ENCODE data around the gene NPC2.
A peak's percentile ranks its signal among the peaks of the same experiment; 100 is the strongest.

The NPC2 gene

GRCh38 chr14:74521756-74522155, 28.7 kb upstream of the NPC2 start:
- H3K4me3 ChIP-seq, result no peak overlapping the region
- H4K20me1 ChIP-seq, result no peaks in the 10 kb centered on the region
- H3K9ac ChIP-seq, result no peak overlapping the region
- no peak overlapping the region for H3K4me2 ChIP-seq
- H3K27ac ChIP-seq, result no peak overlapping the region
- no peaks in the 10 kb centered on the region for H3K9me3 ChIP-seq
- H3K27me3 ChIP-seq, result no peaks in the 10 kb centered on the region
- H3K36me3 ChIP-seq, result no peaks in the 10 kb centered on the region
- H3K4me1 ChIP-seq, result peaks cover 28% of the 10 kb centered on the region
- TF ChIP-seq Cebpa-rat (IDR thresholded peaks at IDR 0.05), result no peak

DNA sequence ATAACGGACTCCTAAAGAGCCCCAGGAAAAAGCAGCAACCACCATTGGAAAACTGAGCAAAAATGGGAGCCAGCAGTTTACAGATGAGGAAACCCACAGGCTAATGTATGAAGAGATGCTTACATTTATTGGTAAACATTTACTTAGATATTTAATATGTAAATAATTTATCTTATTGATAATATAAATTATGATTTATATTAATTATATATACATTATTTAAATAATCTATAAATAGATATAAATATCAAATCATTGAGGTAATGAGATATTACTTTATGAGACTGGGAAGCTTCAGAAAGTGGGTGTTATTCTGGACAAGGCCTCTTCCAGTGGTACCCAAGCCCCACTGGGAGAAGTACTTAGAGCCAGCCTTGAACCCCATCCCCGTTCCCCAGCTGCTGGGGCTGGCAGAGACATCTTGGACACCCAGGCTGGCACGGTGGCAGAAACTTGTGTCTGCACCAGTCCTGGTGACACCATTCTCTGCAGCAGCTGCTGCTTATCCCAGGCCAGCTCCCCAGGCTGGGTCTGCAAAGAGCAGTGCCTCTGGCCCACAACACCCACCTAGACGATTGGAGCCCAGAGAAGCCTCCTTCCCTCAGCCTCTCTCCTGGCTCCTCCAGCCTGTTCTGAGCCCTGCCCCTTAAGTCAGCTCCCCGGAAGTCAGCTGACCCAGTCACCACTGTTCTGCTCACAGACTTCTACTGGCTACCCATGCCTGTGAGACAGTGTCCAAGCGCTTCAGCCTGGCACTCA, 26.4 kb upstream of the NPC2 start:
- Histone ChIP-seq H3K36me3 (no peaks in the 10 kb centered on the region), H3K9ac (no peak overlapping the region), H3K27ac (no peak overlapping the region), H3K27me3 (no peaks in the 10 kb centered on the region), H3K9me3 (no peaks in the 10 kb centered on the region), H3K4me1 (peaks cover 25% of the 10 kb centered on the region), H3K4me2 (no peak overlapping the region), H3K4me3 (no peak overlapping the region), H4K20me1 (no peaks in the 10 kb centered on the region)
- TF ChIP-seq Cebpa-rat (IDR thresholded peaks at IDR 0.05), result no peak

DNA sequence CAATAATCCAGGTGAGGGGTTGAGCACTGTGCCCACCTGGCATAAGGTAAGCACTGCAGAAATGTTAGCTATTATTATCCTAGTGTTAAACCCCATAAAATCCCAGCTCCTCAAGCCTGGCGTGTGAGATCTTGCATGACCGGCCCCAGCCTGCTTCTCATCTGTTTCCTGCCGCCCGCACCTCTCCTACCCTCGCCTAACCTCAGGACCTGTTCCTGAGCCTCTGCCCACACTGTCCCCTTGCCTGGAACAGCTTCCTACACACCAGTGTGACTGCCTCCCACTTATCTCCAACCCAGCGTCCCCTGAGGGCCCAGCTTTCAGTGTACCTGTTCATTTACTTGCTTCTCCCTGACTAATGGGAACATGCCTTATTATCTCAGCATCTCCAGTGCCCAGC, 25.1 kb upstream of the NPC2 start:
- TF ChIP-seq Cebpa-rat (IDR thresholded peaks at IDR 0.05), result no peak

GRCh38 chr14:74517731-74518130, 24.6 kb upstream of the NPC2 start:
- Histone ChIP-seq H3K4me1 (peaks cover 40% of the 10 kb centered on the region), H4K20me1 (no peaks in the 10 kb centered on the region)
- TF ChIP-seq Cebpa-rat (IDR thresholded peaks at IDR 0.05), result no peak

More for the DNA sequence above, 25.1 kb upstream of the NPC2 start:
- peak overlapping the region; percentile 27 for H3K4me2 ChIP-seq
- H3K9me3 ChIP-seq, result no peaks in the 10 kb centered on the region
- H4K20me1 ChIP-seq, result no peaks in the 10 kb centered on the region
- no peak overlapping the region for H3K27ac ChIP-seq
- H3K36me3 ChIP-seq, result no peaks in the 10 kb centered on the region
- no peak overlapping the region for H3K9ac ChIP-seq
- no peaks in the 10 kb centered on the region for H3K27me3 ChIP-seq
- H3K4me3 ChIP-seq, result no peak overlapping the region
- H3K4me1 ChIP-seq, result peaks cover 38% of the 10 kb centered on the region

DNA sequence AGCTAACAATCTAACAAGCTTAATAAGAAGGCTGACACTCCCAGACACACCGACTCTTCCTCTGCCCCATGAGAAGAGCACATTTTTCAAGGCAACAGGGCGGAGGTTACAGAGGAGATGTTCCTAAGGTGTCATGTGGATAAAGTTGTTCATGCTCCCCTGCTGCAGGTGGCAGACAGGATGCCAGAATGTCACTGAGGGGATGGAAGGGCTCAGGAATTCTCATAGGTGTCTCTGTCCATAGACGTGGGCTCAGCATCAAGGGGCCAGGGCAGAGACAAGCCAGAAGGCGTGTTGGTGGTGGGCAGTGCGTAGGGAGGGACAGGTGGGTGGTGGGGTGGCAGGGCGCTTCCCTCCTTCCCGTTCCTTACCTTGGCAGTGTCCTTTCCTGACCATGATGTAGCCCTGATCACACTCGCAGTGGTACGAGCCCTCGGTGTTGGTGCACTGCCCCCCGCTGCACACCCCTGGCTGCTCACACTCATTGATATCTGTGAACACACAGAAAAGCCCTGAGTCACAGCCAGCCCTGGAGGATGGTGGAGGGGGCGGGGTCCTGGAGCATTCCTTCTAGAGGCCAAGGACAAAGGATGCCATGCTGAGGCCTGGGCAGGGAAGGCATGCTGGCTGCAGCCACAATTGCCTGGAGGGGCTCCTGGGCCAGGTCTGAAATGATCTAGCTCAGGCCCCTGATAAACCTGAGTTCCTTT, 23.5 kb upstream of the NPC2 start:
- Histone ChIP-seq H3K36me3 (no peaks in the 10 kb centered on the region), H3K27ac (no peak overlapping the region), H4K20me1 (no peaks in the 10 kb centered on the region), H3K4me3 (no peak overlapping the region), H3K9me3 (no peaks in the 10 kb centered on the region), H3K9ac (no peak overlapping the region), H3K4me1 (peaks cover 40% of the 10 kb centered on the region), H3K27me3 (no peaks in the 10 kb centered on the region), H3K4me2 (no peak overlapping the region)
- no peak for TF ChIP-seq Cebpa-rat (IDR thresholded peaks at IDR 0.05)

More at GRCh38 chr14:74517731-74518130, 24.6 kb upstream of the NPC2 start:
- H3K9me3 ChIP-seq, result no peaks in the 10 kb centered on the region
- no peaks in the 10 kb centered on the region for H3K27me3 ChIP-seq
- peak overlapping the region; percentile 27 for H3K4me2 ChIP-seq
- no peaks in the 10 kb centered on the region for H3K36me3 ChIP-seq
- no peak overlapping the region for H3K27ac ChIP-seq
- H3K9ac ChIP-seq, result no peak overlapping the region
- no peak overlapping the region for H3K4me3 ChIP-seq

DNA sequence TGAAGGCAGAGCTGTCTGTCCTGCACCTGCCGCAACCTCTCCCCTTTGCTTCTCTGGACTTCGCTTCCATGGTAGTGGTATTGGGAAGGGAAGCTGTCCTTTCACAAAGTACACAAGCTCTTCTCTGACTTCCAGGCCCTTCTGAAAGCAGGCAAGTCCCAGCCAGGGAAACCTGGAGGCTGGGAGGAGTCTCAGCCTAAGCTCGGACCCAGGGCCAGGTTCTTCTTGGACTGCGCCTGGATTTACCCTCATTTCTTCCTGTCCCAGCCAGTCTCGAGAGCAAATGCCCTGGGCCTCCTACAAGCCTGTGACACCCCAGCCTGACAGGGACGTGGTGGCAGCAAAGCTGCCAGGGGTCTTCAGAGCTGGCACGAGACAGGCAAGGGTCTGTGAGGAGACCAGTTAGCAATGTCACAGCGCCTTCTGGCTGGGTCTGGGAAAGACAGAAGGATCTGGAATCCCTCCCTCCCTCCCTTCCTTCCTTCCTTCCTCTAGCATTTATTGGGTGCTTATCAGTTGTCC, 22.8 kb upstream of the NPC2 start:
- H4K20me1 ChIP-seq, result no peaks in the 10 kb centered on the region
- H3K4me1 ChIP-seq, result peaks cover 40% of the 10 kb centered on the region
- TF ChIP-seq Cebpa-rat (IDR thresholded peaks at IDR 0.05), result no peak
- no peaks in the 10 kb centered on the region for H3K27me3 ChIP-seq
- peak overlapping the region; percentile 77 for H3K4me2 ChIP-seq
- no peak overlapping the region for H3K27ac ChIP-seq
- no peaks in the 10 kb centered on the region for H3K36me3 ChIP-seq
- no peak overlapping the region for H3K9ac ChIP-seq
- no peaks in the 10 kb centered on the region for H3K9me3 ChIP-seq
- H3K4me3 ChIP-seq, result no peak overlapping the region

GRCh38 chr14:74514471-74514941, 21.4 kb upstream of the NPC2 start:
- no peaks in the 10 kb centered on the region for H3K9me3 ChIP-seq
- no peak for TF ChIP-seq Cebpa-rat (IDR thresholded peaks at IDR 0.05)
- H3K4me3 ChIP-seq, result 0 out of 2 replicates have a peak overlapping the region, but pooled peaks have one; percentile 3
- H3K27ac ChIP-seq, result peak overlapping the region; percentile 74
- H3K27me3 ChIP-seq, result no peaks in the 10 kb centered on the region
- H3K36me3 ChIP-seq, result no peaks in the 10 kb centered on the region
- H4K20me1 ChIP-seq, result no peaks in the 10 kb centered on the region
- peak overlapping the region; percentile 77 for H3K4me2 ChIP-seq
- peak overlapping the region; percentile 22; the same call in 1 of the 2 replicates for H3K9ac ChIP-seq
- peaks cover 44% of the 10 kb centered on the region for H3K4me1 ChIP-seq

GRCh38 chr14:74511966-74512830, 19.1 kb upstream of the NPC2 start:
- no peaks in the 10 kb centered on the region for H3K36me3 ChIP-seq
- H3K4me1 ChIP-seq, result peaks cover 58% of the 10 kb centered on the region
- no peak overlapping the region for H3K27ac ChIP-seq
- no peaks in the 10 kb centered on the region for H3K9me3 ChIP-seq
- no peaks in the 10 kb centered on the region for H4K20me1 ChIP-seq
- no peak for TF ChIP-seq Cebpa-rat (IDR thresholded peaks at IDR 0.05)
- H3K9ac ChIP-seq, result no peak overlapping the region
- H3K27me3 ChIP-seq, result no peaks in the 10 kb centered on the region
- no peak overlapping the region for H3K4me2 ChIP-seq
- no peak overlapping the region for H3K4me3 ChIP-seq

DNA sequence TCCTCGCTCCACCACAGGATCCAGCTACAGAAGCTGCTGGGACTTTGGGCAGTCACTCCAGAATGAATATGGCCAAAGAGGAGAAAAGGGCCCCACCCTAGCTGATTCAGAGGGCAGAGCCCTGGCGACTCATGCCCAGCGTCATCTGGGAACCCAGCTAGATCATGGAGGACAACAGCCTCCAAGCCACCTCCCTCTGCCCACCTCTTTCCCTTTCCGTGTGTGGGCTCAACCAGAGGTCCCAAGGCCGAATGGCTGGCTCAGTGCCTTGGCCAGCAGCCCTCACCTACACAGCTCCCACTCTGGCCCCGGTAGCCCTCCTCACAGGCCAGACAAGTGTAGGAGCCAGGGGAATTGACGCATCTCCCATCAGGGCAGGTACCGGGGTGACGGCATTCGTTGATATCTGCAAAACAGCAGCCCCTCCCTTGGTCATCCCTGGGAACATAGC, 17.9 kb upstream of the NPC2 start:
- TF ChIP-seq Cebpa-rat (IDR thresholded peaks at IDR 0.05), result no peak
- Histone ChIP-seq H3K36me3 (no peaks in the 10 kb centered on the region), H3K4me1 (peaks cover 69% of the 10 kb centered on the region), H3K4me3 (no peak overlapping the region), H3K9me3 (no peaks in the 10 kb centered on the region), H3K27ac (no peak overlapping the region), H3K27me3 (no peaks in the 10 kb centered on the region), H3K4me2 (no peak overlapping the region), H4K20me1 (no peaks in the 10 kb centered on the region), H3K9ac (no peak overlapping the region)
